NCI-H345 (cell line): ENCODE measurements around the gene SCAF8.
"Not testable (repeated sequence)": the region's sequence is repeated elsewhere in the genome, so short reads cannot be mapped to it uniquely, and the experiment has no call there.

Source experiments
- DNase-seq: peaks from one replicate; lab custom pipeline; 2025; lab: John Stamatoyannopoulos, UW

Gene SCAF8, protein sequence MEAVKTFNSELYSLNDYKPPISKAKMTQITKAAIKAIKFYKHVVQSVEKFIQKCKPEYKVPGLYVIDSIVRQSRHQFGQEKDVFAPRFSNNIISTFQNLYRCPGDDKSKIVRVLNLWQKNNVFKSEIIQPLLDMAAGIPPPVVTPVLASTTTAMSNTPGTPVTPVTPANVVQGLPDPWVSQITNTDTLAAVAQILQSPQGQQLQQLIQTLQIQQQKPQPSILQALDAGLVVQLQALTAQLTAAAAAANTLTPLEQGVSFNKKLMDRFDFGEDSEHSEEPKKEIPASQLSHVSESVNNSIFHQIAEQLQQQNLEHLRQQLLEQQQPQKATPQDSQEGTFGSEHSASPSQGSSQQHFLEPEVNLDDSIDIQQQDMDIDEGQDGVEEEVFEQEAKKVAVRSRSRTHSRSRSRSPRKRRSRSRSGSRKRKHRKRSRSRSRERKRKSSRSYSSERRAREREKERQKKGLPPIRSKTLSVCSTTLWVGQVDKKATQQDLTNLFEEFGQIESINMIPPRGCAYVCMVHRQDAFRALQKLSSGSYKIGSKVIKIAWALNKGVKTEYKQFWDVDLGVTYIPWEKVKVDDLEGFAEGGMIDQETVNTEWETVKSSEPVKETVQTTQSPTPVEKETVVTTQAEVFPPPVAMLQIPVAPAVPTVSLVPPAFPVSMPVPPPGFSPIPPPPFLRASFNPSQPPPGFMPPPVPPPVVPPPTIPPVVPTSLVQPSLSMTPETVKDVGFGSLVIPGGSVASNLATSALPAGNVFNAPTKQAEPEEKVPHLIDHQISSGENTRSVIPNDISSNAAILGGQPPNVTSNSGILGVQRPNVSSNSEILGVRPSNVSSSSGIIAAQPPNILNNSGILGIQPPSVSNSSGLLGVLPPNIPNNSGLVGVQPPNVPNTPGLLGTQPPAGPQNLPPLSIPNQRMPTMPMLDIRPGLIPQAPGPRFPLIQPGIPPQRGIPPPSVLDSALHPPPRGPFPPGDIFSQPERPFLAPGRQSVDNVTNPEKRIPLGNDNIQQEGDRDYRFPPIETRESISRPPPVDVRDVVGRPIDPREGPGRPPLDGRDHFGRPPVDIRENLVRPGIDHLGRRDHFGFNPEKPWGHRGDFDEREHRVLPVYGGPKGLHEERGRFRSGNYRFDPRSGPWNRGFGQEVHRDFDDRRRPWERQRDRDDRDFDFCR (N-terminal part only)

DNA sequence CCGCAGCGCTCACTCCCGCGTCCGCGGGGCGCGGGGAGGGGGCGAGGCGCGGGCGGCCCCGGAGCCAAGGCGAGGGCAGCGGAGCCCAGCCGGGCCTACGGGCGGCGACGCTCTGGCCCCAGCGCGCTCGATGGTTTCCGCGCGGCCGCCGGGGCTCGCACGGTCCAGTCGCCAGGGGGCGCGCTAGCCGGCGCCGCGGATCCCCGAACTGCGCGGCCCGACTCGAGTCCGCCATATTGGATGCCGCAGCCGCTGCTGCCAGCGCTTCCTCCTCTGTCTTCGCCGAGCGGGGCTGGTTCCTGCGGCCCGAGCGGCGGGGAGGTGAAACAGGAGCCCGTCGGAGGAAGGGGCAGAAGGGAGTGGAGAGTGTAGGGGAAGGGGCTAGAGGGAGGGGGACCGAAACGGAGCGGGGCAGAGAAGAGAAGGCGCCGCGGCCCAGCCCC lies at the start of gene SCAF8:
SCAF8 (plus strand) TSS at position 234 of the 443 bp plus-strand sequence. CDS start 485 bp downstream, outside the sequence.
- DNase-seq = peak; percentile 87

DNA sequence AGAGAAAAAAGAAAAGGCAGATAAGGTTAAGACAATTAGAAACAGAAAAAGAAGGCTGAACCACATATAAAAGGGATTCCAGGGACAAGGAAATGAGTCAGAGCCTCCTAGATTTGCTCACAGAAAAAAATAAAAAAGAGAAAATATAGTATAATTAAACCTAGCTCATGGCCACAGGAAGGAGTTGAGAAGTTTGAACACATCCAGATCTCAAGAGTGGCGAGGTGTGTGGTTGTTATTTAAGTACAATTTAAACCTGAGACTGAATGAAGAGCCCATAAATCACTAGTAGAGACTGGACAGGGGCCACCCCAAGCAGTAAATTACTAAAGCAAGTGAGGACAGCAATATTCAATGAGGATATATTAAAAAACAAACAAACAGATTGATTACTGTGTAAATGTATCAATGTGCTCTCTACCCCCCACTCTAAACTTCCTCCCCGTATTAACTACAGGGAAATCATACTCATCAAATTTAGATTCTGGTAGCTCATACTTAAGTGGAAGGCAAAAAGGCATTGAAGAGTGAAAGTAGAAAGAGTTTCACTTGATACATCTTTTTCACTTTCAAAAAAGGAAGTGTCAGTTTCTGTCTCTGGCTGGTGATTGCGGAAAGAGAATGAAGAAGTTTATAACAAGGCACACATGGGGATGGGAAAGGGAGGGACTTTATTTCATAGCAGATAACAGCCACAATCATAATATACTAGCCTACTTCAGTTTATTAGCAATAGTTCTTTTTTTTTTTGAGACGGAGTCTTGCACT lies 49.3 kb upstream of the SCAF8 start:
- no peak for DNase-seq

DNA sequence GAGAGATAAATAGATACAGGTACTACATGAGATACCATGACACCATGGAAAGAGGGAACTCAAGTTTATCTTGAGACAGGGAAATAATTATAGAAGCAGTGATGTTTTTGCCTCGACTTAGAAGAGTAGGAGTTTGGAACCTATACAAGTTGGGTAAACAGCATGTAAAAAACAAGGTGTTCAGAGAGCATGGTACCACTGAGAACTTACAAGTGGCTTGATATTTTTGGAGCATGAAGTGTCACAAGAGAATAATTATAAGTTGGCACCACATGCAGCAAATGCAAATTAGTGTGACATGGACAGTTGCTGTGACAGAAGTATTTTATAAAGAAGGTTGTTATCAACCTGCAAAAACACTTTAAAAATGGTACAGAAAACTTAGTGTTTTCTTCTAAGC lies 47.1 kb upstream of the SCAF8 start:
- DNase-seq = no peak

DNA sequence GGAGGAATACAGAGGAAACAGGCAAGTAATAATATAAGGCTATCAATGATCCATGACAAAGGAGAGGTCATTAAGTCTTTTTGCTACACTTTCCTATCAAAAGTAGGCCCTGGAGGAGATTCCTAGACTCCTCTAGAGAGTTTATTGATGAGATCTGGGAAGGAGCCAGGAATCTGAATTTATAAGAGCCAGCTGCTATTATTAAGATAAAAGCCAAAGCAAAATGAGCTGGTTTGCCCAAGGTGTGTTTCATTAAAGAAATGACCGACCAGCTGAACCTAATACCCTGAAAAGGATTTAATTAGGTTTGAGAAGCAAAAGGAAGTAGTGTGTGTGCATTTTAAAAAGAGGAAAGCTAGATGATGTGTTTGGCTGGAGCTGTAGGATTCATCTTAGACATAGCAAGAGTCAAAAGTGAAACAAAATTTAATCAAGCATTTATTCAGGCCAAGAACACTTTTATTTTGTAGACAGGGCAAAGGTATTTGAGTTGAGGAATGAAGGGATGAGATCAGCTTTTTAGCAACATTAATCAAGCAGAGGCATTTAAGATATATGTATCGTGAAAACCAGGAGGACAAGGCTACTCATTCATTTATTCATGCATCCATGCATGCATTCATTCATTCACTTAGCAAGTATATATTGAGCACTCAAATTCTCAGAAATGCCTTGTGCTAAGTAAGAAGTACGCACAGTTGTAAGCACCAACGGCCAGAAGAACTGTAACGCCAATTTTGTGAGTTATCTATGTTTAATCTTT lies 43.5 kb upstream of the SCAF8 start:
- no peak for DNase-seq

DNA sequence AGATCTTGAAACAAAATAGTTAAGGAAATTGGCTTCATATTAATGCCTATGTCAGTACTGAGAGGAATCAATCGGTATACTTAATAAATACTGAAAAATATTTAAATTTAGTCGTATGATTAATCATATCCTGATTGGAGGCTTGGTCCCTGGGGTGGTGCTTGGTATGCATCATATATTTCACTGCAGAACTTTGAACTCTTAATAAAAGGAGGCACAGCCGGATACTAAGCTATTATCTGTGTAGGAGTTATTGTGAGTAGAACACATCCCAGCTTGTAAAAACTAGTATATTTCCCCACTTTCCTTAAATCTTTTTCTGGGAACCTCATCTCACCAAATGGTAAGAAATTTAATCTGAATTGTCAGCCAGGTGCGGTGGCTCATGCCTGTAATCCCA lies 42.4 kb upstream of the SCAF8 start:
- DNase-seq = no peak

DNA sequence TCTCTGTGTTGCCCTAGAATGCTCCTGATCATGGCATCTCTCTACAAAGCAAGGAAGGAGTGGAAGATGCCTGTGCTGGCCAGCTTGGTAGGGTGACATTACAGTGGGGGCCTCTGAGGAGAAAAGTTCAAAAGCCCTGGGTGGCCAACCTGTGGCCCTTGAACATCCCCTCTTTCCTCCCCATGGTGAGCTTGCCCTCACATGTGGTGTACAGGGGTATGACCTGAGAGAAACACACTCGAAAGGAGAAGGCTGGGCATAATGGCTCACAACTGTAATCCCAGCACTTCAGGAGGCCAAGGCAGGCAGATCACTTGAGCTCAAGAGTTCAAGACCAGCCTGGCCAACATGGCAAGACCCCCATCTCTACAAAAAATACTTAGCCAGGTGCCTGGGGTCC lies 36.6 kb upstream of the SCAF8 start:
- no peak for DNase-seq

DNA sequence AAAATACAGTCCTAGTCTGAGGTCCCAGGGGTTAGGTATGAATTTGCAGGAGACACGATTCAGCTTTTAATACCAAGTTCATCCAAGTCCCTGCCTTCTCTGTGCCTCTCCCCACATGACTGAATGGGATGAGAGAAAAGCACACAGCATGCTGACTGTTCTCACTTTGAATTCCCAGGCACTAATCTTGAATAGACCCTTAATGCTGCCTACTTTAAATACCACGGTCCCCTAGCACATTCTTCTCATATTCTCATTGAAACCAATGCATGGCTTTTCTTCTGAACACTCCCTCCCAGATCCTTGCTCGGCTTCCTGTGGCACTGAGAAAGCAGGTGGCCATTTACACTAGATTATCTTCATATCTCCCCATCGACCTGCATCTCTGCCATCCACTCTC lies 30.1 kb upstream of the SCAF8 start:
- no peak for DNase-seq

DNA sequence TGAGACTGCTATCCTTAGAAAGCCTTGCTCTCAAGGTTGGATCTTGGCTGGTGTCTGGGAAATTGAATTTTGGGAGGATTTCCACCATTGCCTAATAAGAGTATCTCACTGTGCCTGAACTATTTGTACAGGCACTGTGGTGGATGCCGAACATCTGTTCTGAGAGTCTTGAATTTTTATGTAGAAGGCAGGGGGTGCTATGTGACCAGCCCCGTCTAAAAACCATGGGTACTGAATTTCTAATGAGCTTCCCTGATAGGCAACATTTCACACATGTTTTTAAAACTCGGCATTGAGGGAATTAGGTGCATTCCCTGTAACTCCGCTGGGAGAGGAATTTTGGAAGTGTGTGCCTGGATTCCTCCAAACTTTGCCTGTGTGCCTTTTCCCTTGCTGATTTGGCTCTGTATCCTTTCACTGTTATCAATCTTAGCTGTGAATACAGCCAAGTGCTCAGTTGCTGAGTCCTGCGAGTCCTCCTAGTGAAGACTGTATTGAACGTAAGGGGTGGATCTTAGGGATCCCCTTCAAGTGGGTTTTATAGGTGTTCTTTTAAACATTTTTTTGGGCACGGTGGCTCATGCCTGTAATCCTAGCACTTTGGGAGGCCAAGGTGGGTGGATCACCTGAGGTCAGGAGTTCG lies 27.6 kb upstream of the SCAF8 start:
- no peak for DNase-seq

DNA sequence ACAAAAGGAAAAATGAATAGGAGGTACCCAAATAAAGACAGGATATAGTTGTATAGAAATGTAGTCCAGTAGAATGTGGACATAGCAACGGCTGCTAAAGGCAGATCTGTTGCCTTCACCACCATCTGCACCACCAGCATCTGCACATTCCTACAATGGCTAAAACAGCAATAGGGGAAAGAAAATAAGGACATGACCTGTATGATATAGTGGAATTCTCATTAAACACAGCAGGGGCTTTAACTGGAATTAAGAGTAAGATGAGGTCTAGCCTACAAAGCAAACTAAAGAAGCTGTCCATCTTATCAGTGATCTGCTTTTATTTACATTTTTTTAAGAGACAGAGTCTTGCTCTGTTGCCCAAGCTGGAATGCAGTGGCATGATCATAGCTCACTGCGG lies 26.8 kb upstream of the SCAF8 start:
- DNase-seq = no peak

DNA sequence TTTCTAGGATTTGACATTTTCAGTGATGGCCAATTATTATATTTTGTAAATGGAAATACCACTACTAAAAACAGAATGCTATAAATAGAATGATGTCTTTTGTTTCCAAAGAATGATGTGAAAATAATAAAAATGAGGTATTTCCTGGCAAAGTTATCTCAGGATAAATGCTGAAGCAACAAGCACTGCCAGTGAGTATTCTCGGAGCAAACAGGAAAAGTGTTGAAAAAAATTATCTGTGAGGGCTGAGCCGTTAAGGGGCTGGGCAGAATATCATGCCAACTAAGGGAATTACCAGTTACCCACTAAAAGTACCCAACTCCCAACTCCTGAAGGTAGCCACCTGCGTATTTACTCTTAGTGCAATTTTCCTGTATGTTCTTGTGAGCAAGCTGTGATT lies 23.6 kb upstream of the SCAF8 start:
- no peak for DNase-seq

DNA sequence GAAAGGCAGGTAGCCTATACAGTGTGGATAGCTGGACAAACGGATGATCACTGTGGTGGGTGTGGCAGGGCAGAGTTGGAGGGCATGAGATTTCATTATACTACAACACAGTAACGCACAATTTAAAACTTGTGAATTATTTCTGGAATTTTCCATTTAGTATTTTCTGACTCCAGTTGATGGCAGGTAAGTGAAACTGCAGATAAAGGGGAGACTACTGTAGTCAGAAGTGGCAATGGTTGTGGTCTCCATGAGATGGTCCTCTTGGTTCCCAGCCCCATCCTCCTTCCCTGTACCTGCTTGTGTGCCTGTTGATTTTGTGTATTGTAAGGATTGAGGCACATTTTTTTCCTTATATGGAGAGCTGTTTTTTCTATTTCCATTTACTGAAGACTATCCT lies 22.5 kb upstream of the SCAF8 start:
- no peak for DNase-seq

DNA sequence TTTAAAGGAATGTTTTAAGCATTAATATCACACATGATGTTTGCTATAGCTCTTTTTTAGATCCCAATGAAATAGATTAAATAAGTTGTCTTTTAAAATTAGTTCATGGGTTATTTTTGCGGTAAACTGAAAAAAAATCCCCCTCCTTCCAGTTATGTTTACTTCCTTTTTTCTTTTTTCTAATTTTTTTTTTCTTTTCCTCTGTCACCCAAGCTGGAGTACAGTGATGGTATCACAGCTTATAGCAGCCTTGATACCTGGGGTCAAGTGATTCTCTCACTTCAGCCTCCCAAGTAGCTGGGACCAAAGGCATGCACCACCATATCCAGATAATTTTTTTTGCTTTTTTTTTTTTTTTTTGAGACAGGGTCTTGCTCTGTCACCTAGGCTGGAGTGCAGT lies 17.8 kb upstream of the SCAF8 start:
- no peak for DNase-seq

DNA sequence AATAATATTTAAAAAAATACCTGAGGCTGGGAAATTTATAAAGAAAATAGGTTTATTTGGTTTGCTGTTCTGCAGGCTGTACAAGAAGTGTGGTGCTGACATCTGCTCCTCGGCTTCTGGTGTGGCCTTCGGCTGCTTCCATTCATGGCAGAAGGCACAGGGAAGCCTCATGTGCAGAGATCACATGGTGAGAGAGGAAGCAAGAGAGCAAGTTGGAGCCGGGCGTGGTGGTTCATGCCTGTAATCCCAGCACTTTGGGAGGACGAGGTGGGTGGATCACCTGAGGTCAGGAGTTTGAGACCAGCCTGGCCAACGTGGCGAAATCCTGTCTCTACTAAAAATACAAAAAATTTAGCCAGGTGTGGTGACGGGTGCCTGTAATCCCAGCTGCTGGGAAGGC lies 16.9 kb upstream of the SCAF8 start:
- not testable (repeated sequence) for DNase-seq

DNA sequence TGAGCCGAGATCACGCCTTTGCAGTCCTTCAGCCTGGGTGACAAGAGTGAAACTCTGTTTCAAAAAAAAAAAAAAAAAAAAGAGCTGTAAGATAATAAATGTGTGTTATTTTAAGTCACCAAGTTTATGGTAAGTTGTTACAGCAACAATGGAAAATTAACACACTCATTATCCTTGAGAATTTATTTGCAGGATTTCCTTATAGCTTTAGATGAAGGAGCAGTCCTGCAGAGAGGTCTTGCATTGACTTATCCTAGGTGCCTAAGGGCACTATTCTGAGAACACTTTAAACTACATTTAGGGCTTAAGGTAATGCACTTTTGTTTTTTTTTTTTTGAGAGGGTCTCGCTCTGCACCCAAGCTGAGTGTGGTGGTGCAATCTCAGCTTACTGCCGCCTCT lies 13.8 kb upstream of the SCAF8 start:
- DNase-seq = no peak

DNA sequence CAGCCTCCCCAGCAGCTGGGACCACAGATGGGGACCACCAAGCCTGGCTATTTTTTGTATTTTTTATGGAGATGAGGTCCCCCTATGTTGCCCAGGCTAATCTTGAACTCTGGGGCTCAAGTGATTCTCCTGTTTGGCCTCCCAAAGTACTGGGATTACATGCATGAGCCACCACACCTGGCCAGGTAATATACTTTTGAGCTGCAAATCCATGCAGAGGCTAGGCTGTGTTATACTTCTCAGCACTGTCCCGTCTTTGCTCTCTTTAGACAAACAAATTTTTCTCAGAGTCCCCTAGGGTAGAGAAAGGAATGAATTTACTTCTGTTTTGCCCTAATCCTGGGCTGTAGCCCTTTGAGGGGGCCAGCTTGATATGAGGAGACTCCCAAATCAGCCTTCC lies 13.4 kb upstream of the SCAF8 start:
- DNase-seq = no peak

DNA sequence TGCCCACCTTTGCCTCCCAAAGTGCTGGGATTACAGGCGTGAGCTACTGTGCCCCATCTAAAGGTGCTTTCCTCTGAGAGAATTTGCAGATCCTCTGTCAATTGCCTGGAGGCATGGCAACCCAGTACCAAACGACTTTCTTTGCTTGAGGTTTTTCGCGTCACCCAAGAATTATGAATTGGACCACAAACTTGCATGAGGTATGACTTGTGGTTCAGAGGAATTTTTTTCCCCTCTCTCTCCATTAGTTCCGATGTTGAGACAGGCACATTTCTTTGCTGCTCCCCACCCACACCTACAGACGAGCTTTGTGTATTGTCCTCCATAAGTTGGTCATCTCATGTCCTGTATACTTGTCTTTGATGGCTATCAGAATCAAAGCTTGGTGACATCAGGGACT lies 11.8 kb upstream of the SCAF8 start:
- DNase-seq = no peak

DNA sequence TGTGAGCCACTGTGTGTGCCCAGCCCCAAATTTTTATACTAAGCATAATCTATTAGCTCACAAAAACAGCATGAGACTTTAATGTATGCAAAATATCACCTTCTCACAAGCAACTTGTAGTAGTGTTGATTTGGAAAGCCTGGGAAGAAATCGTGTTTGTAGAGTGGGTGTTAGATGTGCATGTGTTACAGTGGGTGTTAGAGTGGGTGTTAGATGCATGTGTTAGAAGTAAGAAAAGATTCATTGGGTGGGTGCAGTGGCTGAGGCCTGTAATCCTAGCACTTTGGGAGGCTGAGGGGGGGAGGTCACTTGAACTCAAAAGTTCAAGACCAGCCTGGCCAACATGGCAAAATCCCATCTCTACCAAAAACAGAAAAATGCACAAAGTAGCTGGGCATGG lies 6.3 kb upstream of the SCAF8 start:
- DNase-seq = no peak

DNA sequence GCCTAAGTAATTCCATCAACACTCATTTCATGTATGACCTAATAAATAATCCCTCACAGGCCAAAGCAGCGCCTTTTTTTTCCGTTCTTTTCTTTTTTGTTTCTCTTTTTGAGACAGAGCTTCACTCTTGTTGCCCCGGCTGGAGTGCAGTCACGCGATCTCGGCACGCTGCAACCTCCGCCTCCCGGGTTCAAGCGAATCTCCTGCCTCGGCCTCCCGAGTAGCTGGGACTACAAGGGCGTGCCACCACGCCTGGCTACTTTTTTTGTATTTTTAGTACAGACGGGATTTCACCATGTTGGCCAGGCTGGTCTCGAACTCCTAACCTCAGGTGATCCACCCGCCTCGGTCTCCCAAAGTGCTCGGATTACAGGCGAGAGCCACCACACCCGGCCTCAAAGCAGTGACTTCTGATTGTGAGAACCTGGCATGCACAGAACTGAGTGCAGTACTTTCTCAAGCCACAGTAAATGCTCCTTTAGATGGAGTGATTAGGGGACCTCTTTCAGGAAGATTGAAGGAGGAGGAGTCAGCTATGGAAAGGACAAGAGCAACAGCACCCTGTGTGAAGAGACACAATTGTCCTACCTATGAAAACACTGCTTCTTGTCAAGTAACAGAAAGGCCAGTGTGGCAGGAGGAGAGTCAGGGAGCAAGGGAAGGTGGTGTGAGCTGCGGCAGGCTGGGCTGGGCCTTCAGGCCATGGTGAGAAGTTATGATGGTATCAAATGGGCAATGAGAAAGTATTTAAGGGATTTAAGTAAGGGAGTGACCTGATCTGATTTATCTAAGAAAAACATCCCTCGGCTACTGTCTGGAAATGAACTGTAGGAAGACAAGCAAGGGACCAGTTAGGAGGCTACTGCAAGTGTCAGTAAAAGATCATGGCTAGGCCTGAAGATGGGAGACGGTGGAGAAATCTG lies 1.7 kb upstream of the SCAF8 start:
- no peak for DNase-seq

DNA sequence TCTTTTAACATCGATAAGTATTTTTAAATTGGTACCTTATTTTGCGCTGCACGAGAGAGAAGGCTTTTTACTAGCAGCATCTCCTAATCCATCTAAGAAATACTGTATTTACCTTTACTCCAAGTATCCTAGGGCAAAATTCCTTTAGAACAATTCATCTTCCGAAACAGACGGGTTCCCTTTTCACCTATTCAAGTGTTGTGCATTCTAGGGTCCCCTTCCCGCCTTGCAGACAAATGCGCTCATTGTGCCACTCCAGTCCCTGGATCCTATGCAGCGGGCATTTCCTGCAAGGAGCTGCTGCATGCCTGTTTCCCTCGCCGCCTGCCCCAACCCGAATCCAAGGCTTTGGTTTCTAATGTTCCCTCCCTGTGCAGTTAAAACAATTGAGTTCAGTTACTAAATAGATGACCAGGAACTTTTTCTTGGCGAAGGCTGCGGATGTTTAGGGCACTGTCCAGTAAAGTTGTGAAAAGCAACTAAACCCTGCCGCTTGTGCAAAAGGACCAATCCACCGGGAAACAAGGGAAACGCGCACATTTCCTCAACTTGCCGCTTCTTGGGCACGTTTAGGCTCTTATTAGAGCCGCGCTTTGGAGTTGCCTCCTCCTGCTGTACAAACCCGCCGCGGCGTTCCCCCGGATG lies 556 bp upstream of the SCAF8 start:
- DNase-seq = peak; percentile 66
